Karpas-422 (cell line): ENCODE results near the gene LYST. TPM values are rescaled to one million over a fixed set of nuclear protein-coding genes. Genes with fewer than 3 reads are reported as not detected.
A peak's percentile ranks its signal among the peaks of the same experiment; 100 is the strongest.
"Not testable (repeated sequence)": the region's sequence is repeated elsewhere in the genome, so short reads cannot be mapped to it uniquely, and the experiment has no call there.

Experiments used
- DNase-seq: peaks from one replicate; pipeline ENCODE4 v3.0.0-alpha.2; 2015
- H2AFZ ChIP-seq: fragments of 200-600 bp; sonication (generic); 2 replicates; pipeline ENCODE4 v1.6.1; 2014; ENCODE audit warnings: antibody characterized with exemption, low read length, mixed read lengths
- H3K27ac ChIP-seq: fragments of 200-600 bp; sonication (generic); 2 replicates; pipeline ENCODE4 v1.5.1; 2014; ENCODE audit warnings: mild to moderate bottlenecking, low read length, moderate library complexity
- H3K27me3 ChIP-seq: fragments of 200-600 bp; sonication (generic); 2 replicates; pipeline ENCODE4 v1.6.1; 2014; ENCODE audit warnings: low read length, mixed read lengths
- H3K36me3 ChIP-seq: fragments of 200-600 bp; sonication (generic); 2 replicates; pipeline ENCODE4 v1.6.1; 2014; ENCODE audit warnings: low read length, mixed read lengths; ENCODE audit not compliant: insufficient read depth
- H3K4me1 ChIP-seq: fragments of 200-600 bp; sonication (generic); 2 replicates; pipeline ENCODE4 v1.6.1; 2014; ENCODE audit warnings: mild to moderate bottlenecking, low read length, mixed read lengths
- H3K4me2 ChIP-seq: fragments of 200-600 bp; sonication (generic); 2 replicates; pipeline ENCODE4 v1.6.1; 2014; ENCODE audit warnings: low read length, low read depth, mild to moderate bottlenecking; ENCODE audit not compliant: poor library complexity, severe bottlenecking
- H3K4me3 ChIP-seq: fragments of 200-600 bp; sonication (generic); 2 replicates; pipeline ENCODE4 v1.5.1; 2014; ENCODE audit warnings: mild to moderate bottlenecking, antibody characterized with exemption, low read length, mixed read lengths
- H3K79me2 ChIP-seq: fragments of 200-600 bp; sonication (generic); 2 replicates; pipeline ENCODE4 v1.6.1; 2014; ENCODE audit warnings: mild to moderate bottlenecking, low read length, mixed read lengths
- H3K9ac ChIP-seq: fragments of 200-600 bp; sonication (generic); 2 replicates; pipeline ENCODE4 v1.6.0; 2014; ENCODE audit warnings: low read length
- H3K9me2 ChIP-seq: fragments of 200-600 bp; sonication (generic), shearing (Covaris generic); replicated peaks from 2 replicates; pipeline ENCODE4 v1.6.0; 2014; ENCODE audit warnings: mild to moderate bottlenecking, low read length, moderate library complexity; ENCODE audit not compliant: insufficient read depth
- H3K9me3 ChIP-seq: fragments of 300-700, 200-600 bp; sonication (generic); 2 replicates; pipeline ENCODE4 v1.6.1; 2014; ENCODE audit warnings: low read length, mixed read lengths
- H4K20me1 ChIP-seq: fragments of 200-600 bp; sonication (generic); 2 replicates; pipeline ENCODE4 v1.6.1; 2014; ENCODE audit warnings: mild to moderate bottlenecking, antibody characterized with exemption, low read length, low read depth; ENCODE audit not compliant: insufficient read depth
- total RNA-seq: library from RNA; depleted of rRNA; stranded (reverse); fragments of >200 nt; shearing (Covaris generic); gene quantifications from 2 replicates; pipeline ENCODE4 v1.2.3, GENCODE V29; 2014; ENCODE audit warnings: low replicate concordance

Gene LYST
- total RNA-seq, 1 experiment from 2014 or later = 7.8 TPM

DNA sequence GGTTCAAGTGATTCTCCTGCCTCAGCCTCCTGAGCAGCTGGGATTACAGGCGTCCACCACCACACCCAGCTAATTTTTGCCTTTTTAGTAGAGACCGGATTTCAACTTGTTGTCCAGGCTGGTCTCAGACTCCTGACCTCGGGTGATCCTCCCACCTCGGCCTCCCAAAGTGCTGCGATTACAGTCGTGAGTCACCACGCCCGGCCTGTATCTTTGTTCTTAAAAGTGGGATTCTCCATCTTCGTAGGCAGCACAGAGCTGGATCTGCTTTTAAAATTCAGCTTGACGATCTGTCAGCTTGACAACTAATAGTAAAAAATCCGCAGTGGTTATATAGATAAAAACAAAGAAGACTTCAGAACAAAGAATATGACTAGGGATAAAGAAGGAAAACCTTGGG lies 214.3 kb downstream of the LYST start:
- Histone ChIP-seq H3K27me3 (no peaks in the 10 kb centered on the region), H3K4me3 (no peak overlapping the region), H3K79me2 (no peaks in the 10 kb centered on the region), H3K9me3 (no peaks in the 10 kb centered on the region), H3K9ac (no peak overlapping the region), H4K20me1 (no peaks in the 10 kb centered on the region), H3K27ac (no peak overlapping the region), H3K9me2 (no peaks in the 10 kb centered on the region), H3K36me3 (no peaks in the 10 kb centered on the region), H2AFZ (no peak overlapping the region), H3K4me2 (no peak overlapping the region), H3K4me1 (no peaks in the 10 kb centered on the region)
- no peak for DNase-seq

DNA sequence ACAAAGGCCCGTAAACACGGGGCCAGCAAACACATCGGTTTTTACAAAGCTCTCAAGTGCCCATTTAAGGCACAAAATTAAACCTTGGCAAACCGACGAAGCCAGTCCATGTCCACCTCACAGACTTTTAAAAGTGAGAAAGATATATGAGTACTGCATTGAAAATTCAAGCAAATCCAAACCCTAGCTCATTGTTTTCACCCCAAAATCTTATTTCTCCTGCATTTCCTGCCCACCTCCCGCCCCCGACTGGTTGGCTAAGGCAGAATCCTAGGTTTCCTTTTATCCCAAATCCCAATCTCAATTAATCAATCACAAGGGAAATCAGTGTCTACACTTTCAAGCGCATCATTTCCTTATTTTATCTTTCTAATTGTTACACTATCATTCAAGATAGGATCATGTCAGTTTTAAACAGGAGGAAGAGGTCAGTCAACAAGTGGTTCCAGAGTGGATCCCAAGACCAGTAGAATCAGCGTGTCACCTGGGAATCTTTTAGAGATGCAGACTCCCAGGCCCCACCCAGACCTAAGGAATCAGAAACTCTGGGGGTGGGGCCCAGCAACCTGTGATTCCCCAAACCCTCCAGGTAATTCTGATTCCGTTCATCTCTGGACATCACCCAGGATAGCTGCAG lies 215.4 kb downstream of the LYST start:
- no peak for DNase-seq
- Histone ChIP-seq H2AFZ (no peak overlapping the region), H3K79me2 (no peaks in the 10 kb centered on the region), H3K4me3 (no peak overlapping the region), H3K4me1 (no peaks in the 10 kb centered on the region), H3K27me3 (no peaks in the 10 kb centered on the region), H3K9me2 (no peaks in the 10 kb centered on the region), H3K9me3 (no peaks in the 10 kb centered on the region), H3K4me2 (no peak overlapping the region), H3K36me3 (no peaks in the 10 kb centered on the region), H3K9ac (no peak overlapping the region), H4K20me1 (no peaks in the 10 kb centered on the region), H3K27ac (no peak overlapping the region)

DNA sequence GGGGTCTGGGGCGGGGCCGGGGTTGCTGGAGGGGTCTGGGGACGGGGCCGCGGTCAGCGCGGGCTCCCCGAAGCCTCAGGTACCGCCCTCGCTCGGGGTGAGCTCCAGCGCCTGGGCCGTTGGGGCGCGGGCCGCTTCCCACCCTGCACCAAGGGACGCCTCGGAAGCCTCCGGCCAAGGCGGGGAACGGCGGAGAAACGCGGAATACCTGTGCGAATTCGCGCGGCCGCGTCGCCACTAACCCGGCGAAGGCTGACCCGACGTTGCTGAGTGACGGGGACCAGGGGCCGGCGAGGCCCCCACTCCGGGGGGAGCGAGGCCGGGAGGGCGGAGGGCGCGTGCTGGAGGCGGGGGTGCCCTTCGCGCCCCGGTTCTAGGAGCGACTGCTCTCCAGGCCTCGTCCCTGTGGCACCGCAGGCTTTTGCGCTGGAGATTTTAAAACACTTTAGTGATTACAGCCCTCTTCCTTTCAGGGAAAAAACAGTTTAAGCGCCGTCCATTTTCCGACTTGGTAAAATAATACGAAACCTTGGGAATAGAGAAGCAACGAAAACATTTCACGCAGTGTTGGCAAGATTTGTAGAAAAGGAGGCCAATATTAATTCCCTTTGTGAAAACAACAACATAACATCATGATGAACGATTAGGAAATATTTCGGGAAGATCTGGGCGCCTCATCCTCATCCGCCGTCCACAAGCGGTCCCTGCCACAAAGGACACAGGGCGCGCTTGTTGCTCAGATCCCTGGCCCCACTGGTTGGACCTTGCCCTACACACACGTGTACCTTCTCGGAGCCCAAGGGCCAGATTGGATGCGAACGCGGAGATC lies 216.2 kb downstream of the LYST start:
- DNase-seq = peak; percentile 4
- H3K36me3 ChIP-seq = no peaks in the 10 kb centered on the region
- no peaks in the 10 kb centered on the region for H3K4me1 ChIP-seq
- no peak overlapping the region for H3K4me2 ChIP-seq
- no peaks in the 10 kb centered on the region for H3K9me2 ChIP-seq
- H3K9ac ChIP-seq = no peak overlapping the region
- H3K79me2 ChIP-seq = no peaks in the 10 kb centered on the region
- no peak overlapping the region for H3K4me3 ChIP-seq
- H3K27ac ChIP-seq = no peak overlapping the region
- H3K27me3 ChIP-seq = no peaks in the 10 kb centered on the region
- H4K20me1 ChIP-seq = no peaks in the 10 kb centered on the region
- H3K9me3 ChIP-seq = no peaks in the 10 kb centered on the region
- no peak overlapping the region for H2AFZ ChIP-seq

DNA sequence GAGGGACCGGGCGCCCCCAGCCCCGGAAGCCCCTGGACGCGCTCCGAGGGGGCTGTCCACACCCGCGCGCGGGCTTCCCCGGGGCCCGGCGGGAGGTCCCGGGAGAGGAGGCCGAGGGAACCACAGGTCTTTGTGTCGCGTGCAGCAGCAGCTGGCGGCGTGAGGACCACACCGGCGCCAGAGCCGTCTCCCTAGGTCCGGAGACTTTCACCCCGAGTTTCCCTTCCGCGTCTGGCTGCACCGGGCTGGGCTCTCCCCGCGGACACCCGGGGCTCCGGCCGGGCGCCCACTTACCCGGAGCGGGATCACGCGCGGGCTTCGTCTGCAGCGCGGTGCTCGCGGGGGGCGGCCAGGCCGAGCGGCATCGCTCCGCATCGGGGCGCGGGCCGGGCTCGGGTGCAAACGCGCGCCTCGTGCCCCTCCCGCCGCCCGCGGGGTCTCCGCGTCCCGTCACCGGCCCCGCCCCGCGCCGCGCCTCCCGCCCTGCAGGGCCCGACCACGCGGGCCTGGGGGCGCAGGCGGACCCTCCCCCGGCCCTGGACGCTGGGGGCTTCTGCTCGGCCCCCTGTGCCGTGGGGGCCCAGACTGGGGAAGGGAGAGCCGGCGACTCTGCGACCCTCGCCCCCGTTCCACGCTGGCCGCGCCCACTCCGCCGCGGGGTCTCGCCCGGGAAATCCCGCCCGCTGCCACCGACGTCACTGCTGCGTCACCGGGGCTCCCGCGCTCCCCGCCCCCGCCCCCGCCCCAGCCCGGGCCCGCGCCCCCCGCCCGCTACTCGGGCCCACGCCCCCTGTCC lies 217.1 kb downstream of the LYST start, which contains the start of gene GNG4:
Gene GNG4, minus strand, starts transcription at position 417 of the 796 bp plus-strand sequence. CDS start 65,946 bp downstream, outside the sequence.
- Histone ChIP-seq H3K36me3 (no peaks in the 10 kb centered on the region), H3K4me1 (no peaks in the 10 kb centered on the region), H3K9ac (no peak within 1 kb of the TSS), H3K27me3 (no peaks in the 10 kb centered on the region), H3K4me2 (no peak within 1 kb of the TSS), H3K27ac (no peak within 1 kb of the TSS), H2AFZ (no peak within 1 kb of the TSS), H3K4me3 (no peak within 1 kb of the TSS), H3K79me2 (no peaks in the 10 kb centered on the region), H4K20me1 (no peaks in the 10 kb centered on the region), H3K9me3 (no peaks in the 10 kb centered on the region), H3K9me2 (no peaks in the 10 kb centered on the region)
- DNase-seq = no peak

DNA sequence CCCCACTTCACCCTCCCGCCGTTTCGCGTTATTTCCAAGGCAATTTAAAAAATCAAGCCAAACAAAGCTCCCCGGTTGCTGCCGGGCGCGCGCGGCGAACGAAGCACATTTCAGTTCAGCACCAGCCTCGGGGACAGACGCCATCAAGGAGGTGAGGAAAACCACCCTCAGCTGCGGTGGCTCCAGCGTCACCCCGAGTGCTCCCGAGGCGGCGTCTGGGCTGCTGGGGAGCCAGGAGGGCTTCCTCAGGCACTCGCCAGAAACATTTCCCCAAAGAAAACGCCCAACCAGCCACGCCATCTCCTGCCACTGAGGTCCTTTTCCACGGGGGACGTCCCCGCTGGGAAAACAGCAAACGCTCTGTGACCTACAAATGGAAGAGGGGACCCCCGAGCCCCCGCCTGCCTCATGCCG lies 217.7 kb downstream of the LYST start:
- Histone ChIP-seq H3K79me2 (no peaks in the 10 kb centered on the region), H3K4me2 (no peak overlapping the region), H3K9ac (no peak overlapping the region), H3K4me1 (no peaks in the 10 kb centered on the region), H3K9me3 (no peaks in the 10 kb centered on the region), H3K36me3 (no peaks in the 10 kb centered on the region), H4K20me1 (no peaks in the 10 kb centered on the region), H3K27me3 (no peaks in the 10 kb centered on the region), H3K27ac (no peak overlapping the region), H3K4me3 (no peak overlapping the region), H3K9me2 (no peaks in the 10 kb centered on the region), H2AFZ (no peak overlapping the region)
- no peak for DNase-seq

DNA sequence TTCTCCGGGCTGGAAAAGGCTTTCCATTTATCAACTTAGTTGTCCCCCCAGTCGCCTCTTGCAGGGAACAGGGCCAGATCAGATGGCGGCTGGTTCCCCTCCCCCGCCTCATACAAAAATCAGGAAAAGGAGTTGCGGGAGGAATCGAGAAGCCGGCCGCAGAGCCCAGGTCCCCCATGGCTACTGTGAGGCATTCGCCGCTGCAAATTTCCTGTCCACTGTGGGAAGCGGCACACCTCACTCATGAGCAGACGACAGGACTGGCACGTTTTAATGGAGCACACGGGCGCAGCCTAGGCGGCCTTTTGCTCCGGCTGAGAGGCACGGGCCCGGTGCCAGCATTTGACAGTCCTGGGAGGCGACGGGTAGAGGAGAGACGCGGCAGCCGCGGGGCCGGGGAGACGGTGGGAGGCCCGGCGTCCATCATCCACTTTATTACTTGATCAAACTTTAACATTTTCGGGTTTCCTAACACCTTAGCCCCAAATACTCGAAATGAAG lies 218.2 kb downstream of the LYST start:
- Histone ChIP-seq H3K4me1 (no peaks in the 10 kb centered on the region), H3K27ac (no peak overlapping the region), H2AFZ (no peak overlapping the region), H4K20me1 (no peaks in the 10 kb centered on the region), H3K9ac (no peak overlapping the region), H3K27me3 (no peaks in the 10 kb centered on the region), H3K4me3 (no peak overlapping the region), H3K4me2 (no peak overlapping the region), H3K9me2 (no peaks in the 10 kb centered on the region), H3K79me2 (no peaks in the 10 kb centered on the region), H3K36me3 (no peaks in the 10 kb centered on the region), H3K9me3 (no peaks in the 10 kb centered on the region)
- DNase-seq = no peak

DNA sequence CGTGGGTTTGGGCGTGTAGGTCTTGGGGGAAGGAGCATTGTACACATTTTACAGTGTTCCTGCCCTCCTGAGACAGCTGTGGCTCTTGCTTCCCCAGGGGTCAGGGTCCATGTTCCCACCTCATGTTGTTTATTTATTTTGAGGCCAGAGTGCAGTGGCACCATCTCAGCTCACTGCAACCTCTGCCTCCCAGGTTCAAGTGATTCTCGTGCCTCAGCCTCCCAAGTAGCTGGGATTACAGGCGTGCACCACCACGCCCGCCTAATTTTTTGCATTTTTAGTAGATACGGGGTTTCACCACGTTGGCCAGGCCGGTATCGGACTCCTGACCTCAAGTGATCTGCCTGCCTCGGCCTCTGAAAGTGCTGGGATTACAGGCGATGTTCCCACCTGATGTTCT lies 219.2 kb downstream of the LYST start:
- not testable (repeated sequence) for H3K4me2 ChIP-seq, H4K20me1 ChIP-seq, H3K79me2 ChIP-seq, H3K9me3 ChIP-seq, H3K9me2 ChIP-seq, H2AFZ ChIP-seq, H3K36me3 ChIP-seq, H3K4me3 ChIP-seq, DNase-seq, H3K9ac ChIP-seq, H3K4me1 ChIP-seq, H3K27me3 ChIP-seq, H3K27ac ChIP-seq

DNA sequence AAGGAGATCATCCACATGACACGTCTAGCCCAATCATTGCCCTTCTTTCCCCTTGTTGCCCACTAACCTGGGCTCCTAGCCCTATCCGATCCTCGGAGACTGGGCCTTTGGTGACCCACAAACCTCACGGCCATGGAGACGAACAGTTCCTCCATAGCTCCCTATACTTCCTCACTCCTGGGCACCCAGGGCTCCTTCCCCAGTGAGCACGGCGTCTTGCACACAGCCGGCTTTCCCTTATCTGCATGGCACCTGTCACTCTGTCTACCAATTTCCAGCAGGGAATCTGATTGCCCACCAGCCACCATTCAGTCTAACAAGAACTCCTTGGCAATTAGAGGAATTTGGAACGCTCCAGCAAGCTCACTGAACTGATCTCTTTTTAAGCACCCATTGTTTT lies 220.2 kb downstream of the LYST start:
- Histone ChIP-seq H3K27ac (no peak overlapping the region), H3K4me3 (no peak overlapping the region), H3K9me3 (no peaks in the 10 kb centered on the region), H2AFZ (no peak overlapping the region), H3K79me2 (no peaks in the 10 kb centered on the region), H3K4me1 (no peaks in the 10 kb centered on the region), H3K4me2 (no peak overlapping the region), H3K27me3 (no peaks in the 10 kb centered on the region), H3K9ac (no peak overlapping the region), H3K36me3 (no peaks in the 10 kb centered on the region), H4K20me1 (no peaks in the 10 kb centered on the region), H3K9me2 (no peaks in the 10 kb centered on the region)
- DNase-seq = no peak
